HepG2 (cell line): Measurements from ENCODE around the gene ERO1A. TPM values are rescaled to one million over a fixed set of nuclear protein-coding genes. Genes with fewer than 3 reads are reported as not detected.
A peak's percentile ranks its signal among the peaks of the same experiment; 100 is the strongest.

ENCODE experiments used
- FOXP4 ChIP-seq: sonication (generic); formaldehyde crosslinking; IDR thresholded peaks from 2 replicates; pipeline ENCODE4 v1.4.0; 2020; ENCODE audit warnings: missing genetic modification reagents
- HES4 ChIP-seq: sonication (generic); formaldehyde crosslinking; IDR thresholded peaks from 2 replicates; pipeline ENCODE4 v1.9.0; 2021; ENCODE audit warnings: mild to moderate bottlenecking, missing genetic modification reagents, borderline replicate concordance
- KDM4B ChIP-seq: sonication (generic); formaldehyde crosslinking; IDR thresholded peaks from 2 replicates; pipeline ENCODE4 v1.4.0; 2020; ENCODE audit warnings: missing genetic modification reagents
- KLF6 ChIP-seq: IDR thresholded peaks from 2 replicates; pipeline ENCODE4 v1.8.0; 2016; ENCODE audit warnings: missing biosample characterization, missing genetic modification reagents
- NFKBIZ ChIP-seq: IDR thresholded peaks from 2 replicates; pipeline ENCODE4 v1.6.1; 2018; ENCODE audit warnings: missing genetic modification reagents, missing compliant biosample characterization
- POGK ChIP-seq: sonication (generic); formaldehyde crosslinking; conservative IDR thresholded peaks from 2 replicates; pipeline ENCODE4 v1.8.0; 2022; ENCODE audit warnings: mild to moderate bottlenecking, moderate library complexity, missing genetic modification reagents
- REXO4 ChIP-seq: sonication (generic); formaldehyde crosslinking; IDR thresholded peaks from 2 replicates; pipeline ENCODE4 v1.8.0; 2022; ENCODE audit warnings: missing genetic modification reagents, mild to moderate bottlenecking, borderline replicate concordance
- THAP7 ChIP-seq: sonication (generic); formaldehyde crosslinking; IDR thresholded peaks from 2 replicates; pipeline ENCODE4 v1.8.1; 2023; ENCODE audit warnings: mild to moderate bottlenecking, missing genetic modification reagents
- ZFP37 ChIP-seq: sonication (generic); formaldehyde crosslinking; IDR thresholded peaks from 2 replicates; pipeline ENCODE4 v1.4.0; 2020; ENCODE audit warnings: missing genetic modification reagents, borderline replicate concordance
- ZMYM4 ChIP-seq: sonication (generic); formaldehyde crosslinking; IDR thresholded peaks from 2 replicates; pipeline ENCODE4 v1.8.1; 2023; ENCODE audit warnings: mild to moderate bottlenecking, missing genetic modification reagents
- ZNF292 ChIP-seq: sonication (generic); formaldehyde crosslinking; IDR thresholded peaks from 2 replicates; pipeline ENCODE4 v1.8.1; 2022; ENCODE audit warnings: mild to moderate bottlenecking, low read depth, missing genetic modification reagents, borderline replicate concordance
- ZNF737 ChIP-seq: sonication (generic); formaldehyde crosslinking; IDR thresholded peaks from 2 replicates; pipeline ENCODE4 v1.5.0; 2020; ENCODE audit warnings: missing genetic modification reagents, mild to moderate bottlenecking, borderline replicate concordance
- ZNF782 ChIP-seq: sonication (generic); formaldehyde crosslinking; IDR thresholded peaks from 2 replicates; pipeline ENCODE4 v1.4.0; 2020; ENCODE audit warnings: missing genetic modification reagents, mild to moderate bottlenecking, borderline replicate concordance
- ZSCAN21 ChIP-seq: sonication (generic); formaldehyde crosslinking; IDR thresholded peaks from 2 replicates; pipeline ENCODE4 v1.8.0; 2022; ENCODE audit warnings: mild to moderate bottlenecking, missing genetic modification reagents, moderate library complexity, borderline replicate concordance
- polyA plus RNA-seq, 8 experiments: library from polyadenylated mRNA; depleted of rRNA in 3 of 8; stranded (reverse) in 7 of 8; unstranded in 1 of 8; fragments of >200 nt; fragmentation: Illumina TruSeq in 4 of 8; extraction: Trizol in 4 of 8; gene quantifications; 2 replicates each; pipeline versions ENCODE4 v1.2.1 to v1.2.3, GENCODE V29; 2011 to 2016; ENCODE audit warnings: low read depth in 4 of 8, missing spikeins in 1 of 8, mixed read lengths in 1 of 8; ENCODE audit not compliant: insufficient read depth in 1 of 8
- total RNA-seq, 5 experiments: library from RNA; depleted of rRNA; stranded (reverse); fragments of >200 nt; fragmentation: Illumina TruSeq; extraction: Trizol; gene quantifications; 2 replicates each; pipeline ENCODE4 v1.2.3, GENCODE V29; 2016; ENCODE audit warnings: low read depth in 1 of 5
- TF ChIP-seq, protein P1 (sequence below): sonication (generic); formaldehyde crosslinking; IDR thresholded peaks from 2 replicates; pipeline ENCODE4 v1.4.0; 2020; ENCODE audit warnings: missing genetic modification reagents
- TF ChIP-seq, protein P2 (sequence below): sonication (generic); formaldehyde crosslinking; IDR thresholded peaks from 2 replicates; pipeline ENCODE4; 2020; ENCODE audit warnings: missing genetic modification reagents, mild to moderate bottlenecking, borderline replicate concordance

Gene ERO1A
- total and polyA plus RNA-seq, 2 of the 13 experiments (the other 11 are each of a cell fraction or from before 2014, with no cell fraction given): 60.3 to 137 TPM

- no peak for TF ChIP-seq FOXP4 (CRISPR knock-in tag)
- 0 out of 2 replicates have a peak, but pooled peaks have one; percentile 16 for TF ChIP-seq ZFP37 (CRISPR knock-in tag)
- TF ChIP-seq THAP7 (CRISPR knock-in tag): 0 out of 2 replicates have a peak, but pooled peaks have one; percentile 28
- peak; percentile 54; the same call in 1 of the 2 replicates for TF ChIP-seq HES4 (CRISPR knock-in tag)
- peak; percentile 52; the same call in 1 of the 2 replicates for TF ChIP-seq POGK (CRISPR knock-in tag)
- TF ChIP-seq KLF6 (CRISPR knock-in tag): 0 out of 2 replicates have a peak, but pooled peaks have one; percentile 32
- no peak for TF ChIP-seq NFKBIZ
- 0 out of 2 replicates have a peak, but pooled peaks have one; percentile 37 for TF ChIP-seq ZMYM4 (CRISPR knock-in tag)
- no peak for TF ChIP-seq ZSCAN21 (CRISPR knock-in tag)
- TF ChIP-seq ZNF292: peak; percentile 68; the same call in 1 of the 2 replicates
- TF ChIP-seq, protein P1, sequence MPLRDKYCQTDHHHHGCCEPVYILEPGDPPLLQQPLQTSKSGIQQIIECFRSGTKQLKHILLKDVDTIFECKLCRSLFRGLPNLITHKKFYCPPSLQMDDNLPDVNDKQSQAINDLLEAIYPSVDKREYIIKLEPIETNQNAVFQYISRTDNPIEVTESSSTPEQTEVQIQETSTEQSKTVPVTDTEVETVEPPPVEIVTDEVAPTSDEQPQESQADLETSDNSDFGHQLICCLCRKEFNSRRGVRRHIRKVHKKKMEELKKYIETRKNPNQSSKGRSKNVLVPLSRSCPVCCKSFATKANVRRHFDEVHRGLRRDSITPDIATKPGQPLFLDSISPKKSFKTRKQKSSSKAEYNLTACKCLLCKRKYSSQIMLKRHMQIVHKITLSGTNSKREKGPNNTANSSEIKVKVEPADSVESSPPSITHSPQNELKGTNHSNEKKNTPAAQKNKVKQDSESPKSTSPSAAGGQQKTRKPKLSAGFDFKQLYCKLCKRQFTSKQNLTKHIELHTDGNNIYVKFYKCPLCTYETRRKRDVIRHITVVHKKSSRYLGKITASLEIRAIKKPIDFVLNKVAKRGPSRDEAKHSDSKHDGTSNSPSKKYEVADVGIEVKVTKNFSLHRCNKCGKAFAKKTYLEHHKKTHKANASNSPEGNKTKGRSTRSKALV (CRISPR knock-in tag): 0 out of 2 replicates have a peak, but pooled peaks have one; percentile 35
- TF ChIP-seq ZNF737 (CRISPR knock-in tag): peak; percentile 72
- peak; percentile 77; the same call in 1 of the 2 replicates for TF ChIP-seq ZNF782 (CRISPR knock-in tag)
- TF ChIP-seq KDM4B (CRISPR knock-in tag): 0 out of 2 replicates have a peak, but pooled peaks have one; percentile 17
- TF ChIP-seq, protein P2, sequence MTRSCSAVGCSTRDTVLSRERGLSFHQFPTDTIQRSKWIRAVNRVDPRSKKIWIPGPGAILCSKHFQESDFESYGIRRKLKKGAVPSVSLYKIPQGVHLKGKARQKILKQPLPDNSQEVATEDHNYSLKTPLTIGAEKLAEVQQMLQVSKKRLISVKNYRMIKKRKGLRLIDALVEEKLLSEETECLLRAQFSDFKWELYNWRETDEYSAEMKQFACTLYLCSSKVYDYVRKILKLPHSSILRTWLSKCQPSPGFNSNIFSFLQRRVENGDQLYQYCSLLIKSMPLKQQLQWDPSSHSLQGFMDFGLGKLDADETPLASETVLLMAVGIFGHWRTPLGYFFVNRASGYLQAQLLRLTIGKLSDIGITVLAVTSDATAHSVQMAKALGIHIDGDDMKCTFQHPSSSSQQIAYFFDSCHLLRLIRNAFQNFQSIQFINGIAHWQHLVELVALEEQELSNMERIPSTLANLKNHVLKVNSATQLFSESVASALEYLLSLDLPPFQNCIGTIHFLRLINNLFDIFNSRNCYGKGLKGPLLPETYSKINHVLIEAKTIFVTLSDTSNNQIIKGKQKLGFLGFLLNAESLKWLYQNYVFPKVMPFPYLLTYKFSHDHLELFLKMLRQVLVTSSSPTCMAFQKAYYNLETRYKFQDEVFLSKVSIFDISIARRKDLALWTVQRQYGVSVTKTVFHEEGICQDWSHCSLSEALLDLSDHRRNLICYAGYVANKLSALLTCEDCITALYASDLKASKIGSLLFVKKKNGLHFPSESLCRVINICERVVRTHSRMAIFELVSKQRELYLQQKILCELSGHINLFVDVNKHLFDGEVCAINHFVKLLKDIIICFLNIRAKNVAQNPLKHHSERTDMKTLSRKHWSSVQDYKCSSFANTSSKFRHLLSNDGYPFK (CRISPR knock-in tag): 0 out of 2 replicates have a peak, but pooled peaks have one; percentile 63
- TF ChIP-seq REXO4 (CRISPR knock-in tag): no peak
Measured at GRCh38 chr14:52694761-52695480, 437 bp downstream of the ERO1A start (continued).
